NCI-H526 (cell line): ENCODE data around the gene IL4R.
"Not testable (repeated sequence)": the region's sequence is repeated elsewhere in the genome, so short reads cannot be mapped to it uniquely, and the experiment has no call there.

Experiments used
- DNase-seq, 2 experiments: peaks; one replicate each; lab custom pipeline; 2025; lab: John Stamatoyannopoulos, UW

The IL4R gene

GRCh38 chr16:27404163-27404823 lies 90.5 kb downstream of the IL4R start:
- DNase-seq: no peak

GRCh38 chr16:27405546-27406451 lies 92.0 kb downstream of the IL4R start:
- no peak for DNase-seq

GRCh38 chr16:27406511-27407128 lies 92.8 kb downstream of the IL4R start:
- no peak for DNase-seq

DNA sequence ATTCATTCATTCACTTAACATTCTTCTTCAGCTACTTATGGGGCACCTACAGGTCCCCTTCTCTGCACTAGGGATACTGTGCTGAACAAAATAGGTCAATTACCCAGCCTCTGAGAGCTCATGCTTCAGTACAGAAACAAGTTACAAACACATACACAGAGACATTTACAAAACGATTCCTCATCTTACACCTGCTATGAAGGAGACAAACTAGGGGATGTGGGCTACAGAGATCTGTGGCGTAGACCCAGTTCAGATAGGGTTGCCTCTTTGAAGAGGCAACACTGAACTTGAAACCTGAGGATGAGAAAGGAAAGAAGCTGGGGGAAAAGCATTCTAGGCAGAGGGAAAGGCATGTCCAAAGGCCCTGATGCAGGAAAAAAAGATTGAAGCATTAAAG lies 93.4 kb downstream of the IL4R start:
- DNase-seq: no peak

GRCh38 chr16:27408012-27408601 lies 94.3 kb downstream of the IL4R start:
- DNase-seq: no peak

- no peak for DNase-seq
These were observed 94.8 kb downstream of the IL4R start for GRCh38 chr16:27408602-27409031.

DNA sequence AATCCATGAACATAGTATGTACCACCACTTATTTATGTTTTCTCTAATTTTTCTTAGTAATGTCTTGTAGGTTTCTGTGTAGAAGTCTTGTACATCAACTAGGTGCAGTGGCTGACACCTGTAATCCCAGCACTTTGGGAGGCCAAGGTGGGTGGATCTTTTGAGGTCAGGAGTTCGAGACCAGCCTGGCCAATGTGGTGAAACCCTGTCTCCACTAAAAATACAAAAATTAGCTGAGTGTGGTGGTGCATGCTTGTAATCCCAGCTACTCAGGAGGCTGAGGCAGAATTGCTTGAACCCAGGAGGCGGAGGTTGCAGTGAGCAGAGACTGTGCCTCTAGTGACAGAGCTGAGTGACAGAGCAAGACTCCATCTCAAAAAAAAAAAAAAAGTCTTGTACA lies 96.2 kb downstream of the IL4R start:
- not testable (repeated sequence) for DNase-seq

GRCh38 chr16:27410761-27411160 lies 97.0 kb downstream of the IL4R start:
- DNase-seq: no peak

DNA sequence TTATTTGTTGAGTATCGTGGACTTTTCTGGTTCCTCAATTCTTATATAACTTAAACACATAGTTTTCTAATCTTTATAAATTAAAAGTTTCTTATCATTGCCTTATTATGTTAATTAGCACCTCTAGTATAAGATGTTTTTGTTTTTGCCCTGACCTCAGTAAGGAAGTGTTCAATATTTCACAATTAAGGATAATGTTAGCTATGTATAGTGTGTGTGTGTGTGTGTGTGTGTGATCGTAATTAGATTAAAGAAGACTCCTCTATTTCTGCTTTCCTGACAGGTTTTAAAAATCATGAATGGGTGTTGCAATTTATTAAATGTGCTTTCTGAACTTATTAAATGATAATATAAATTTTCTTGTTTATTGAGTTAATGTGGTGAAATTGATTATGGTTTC lies 100.2 kb downstream of the IL4R start:
- no peak for DNase-seq
